HG03342 (cell line): ENCODE measurements around the gene FUT8.
"Not testable (repeated sequence)": the region's sequence is repeated elsewhere in the genome, so short reads cannot be mapped to it uniquely, and the experiment has no call there.

ENCODE experiments used
- ATAC-seq: cut with Tn5 transposase; IDR thresholded peaks from one replicate; pipeline ENCODE4 v1.9.1; 2021; ENCODE audit warnings: mild to moderate bottlenecking, moderate library complexity; ENCODE audit not compliant: unreplicated experiment

The FUT8 gene

DNA sequence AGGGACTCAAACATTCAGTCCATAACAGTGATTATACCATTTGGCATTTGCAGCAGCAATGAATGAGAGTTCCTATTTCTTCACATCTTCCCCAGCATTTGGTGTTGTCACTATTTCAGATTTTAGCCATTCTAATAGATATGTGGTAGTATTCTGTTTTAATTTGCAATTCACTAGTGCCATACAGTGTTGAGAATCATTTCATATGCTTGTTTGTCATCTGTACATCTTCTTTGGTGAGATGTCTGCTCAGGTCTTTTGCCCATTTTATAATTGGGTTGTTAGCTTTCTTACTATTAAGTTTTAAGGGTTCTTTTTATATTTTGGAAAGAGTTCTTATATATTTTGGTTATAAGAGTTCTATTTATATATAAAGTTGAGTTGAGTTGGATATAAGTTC is 276.5 kb downstream of the FUT8 start:
- no peak for ATAC-seq

DNA sequence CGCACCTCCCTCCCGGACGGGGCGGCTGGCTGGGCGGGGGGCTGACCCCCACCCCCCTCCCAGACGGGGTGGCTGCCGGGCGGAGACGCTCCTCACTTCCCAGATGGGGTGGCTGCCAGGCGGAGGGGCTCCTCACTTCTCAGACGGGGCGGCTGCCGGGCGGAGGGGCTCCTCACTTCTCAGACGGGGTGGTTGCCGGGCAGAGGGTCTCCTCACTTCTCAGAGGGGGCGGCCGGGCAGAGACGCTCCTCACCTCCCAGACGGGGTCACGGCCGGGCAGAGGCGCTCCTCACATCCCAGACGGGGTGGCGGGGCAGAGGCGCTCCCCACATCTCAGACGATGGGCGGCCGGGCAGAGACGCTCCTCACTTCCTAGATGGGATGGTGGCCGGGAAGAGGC is 280.0 kb downstream of the FUT8 start:
- ATAC-seq, result not testable (repeated sequence)

GRCh38 chr14:65696801-65697200 is 284.3 kb downstream of the FUT8 start:
- ATAC-seq, result no peak

- no peak for ATAC-seq
These were observed 291.0 kb downstream of the FUT8 start for GRCh38 chr14:65703521-65703920.

GRCh38 chr14:65703996-65704395 is 291.5 kb downstream of the FUT8 start:
- no peak for ATAC-seq

- ATAC-seq, result no peak
These were observed 291.9 kb downstream of the FUT8 start for GRCh38 chr14:65704437-65704836.

- no peak for ATAC-seq
These were observed 292.3 kb downstream of the FUT8 start for GRCh38 chr14:65704850-65705249.

DNA sequence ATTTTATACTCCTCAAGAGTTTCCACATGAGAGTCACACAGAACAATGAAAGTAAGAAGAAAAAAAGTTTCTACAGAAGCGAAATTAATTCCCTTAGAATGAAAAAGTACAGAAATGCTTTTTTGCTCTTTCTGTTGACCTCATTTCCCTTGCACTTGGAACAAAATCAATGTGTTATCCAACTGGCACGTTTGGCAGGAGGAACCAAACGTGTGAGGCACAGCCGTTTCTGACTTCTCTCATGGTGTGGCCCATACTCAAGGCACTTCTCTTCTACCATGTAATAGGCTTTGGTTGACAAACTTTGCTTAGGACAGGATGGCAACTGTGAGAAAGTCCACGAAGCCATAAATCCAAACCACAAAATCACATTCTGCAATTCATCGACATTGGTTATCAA is 297.0 kb downstream of the FUT8 start:
- no peak for ATAC-seq

DNA sequence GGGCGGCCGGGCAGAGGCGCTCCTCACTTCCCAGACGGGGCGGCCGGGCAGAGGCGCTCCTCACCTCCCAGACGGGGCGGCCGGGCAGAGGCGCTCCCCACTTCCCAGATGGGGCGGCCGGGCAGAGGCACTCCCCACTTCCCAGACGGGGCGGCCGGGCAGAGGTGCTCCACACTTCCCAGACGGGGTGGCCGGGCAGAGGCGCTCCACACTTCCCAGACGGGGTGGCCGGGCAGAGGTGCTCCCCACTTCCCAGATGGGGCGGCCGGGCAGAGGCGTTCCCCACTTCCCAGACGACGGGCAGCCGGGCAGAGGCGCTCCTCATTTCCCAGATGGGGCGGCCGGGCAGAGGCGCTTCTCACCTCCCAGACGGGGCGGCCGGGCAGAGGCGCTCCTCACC is 304.3 kb downstream of the FUT8 start:
- ATAC-seq, result not testable (repeated sequence)

DNA sequence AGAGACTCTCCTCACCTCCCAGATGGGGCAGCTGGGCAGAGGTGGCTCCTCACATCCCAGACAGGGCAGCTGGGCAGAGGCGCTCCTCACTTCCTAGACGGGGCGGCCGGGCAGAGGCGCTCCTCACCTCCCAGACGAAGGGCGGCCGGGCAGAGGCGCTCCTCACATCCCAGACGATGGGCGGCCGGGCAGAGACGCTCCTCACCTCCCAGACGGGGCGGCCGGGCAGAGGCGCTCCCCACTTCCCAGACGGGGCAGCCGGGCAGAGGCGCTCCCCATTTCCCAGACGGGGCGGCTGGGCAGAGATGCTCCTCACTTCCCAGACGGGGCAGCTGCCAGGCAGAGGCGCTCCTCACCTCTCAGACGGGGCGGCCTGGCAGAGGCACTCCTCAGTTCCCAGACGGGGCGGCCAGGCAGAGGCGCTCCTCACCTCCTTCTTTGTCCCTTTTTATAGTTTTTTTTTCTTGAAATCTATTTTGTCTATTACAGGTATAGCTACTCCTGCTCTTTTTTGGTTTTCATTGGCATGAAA is 304.9 kb downstream of the FUT8 start:
- ATAC-seq, result not testable (repeated sequence)

DNA sequence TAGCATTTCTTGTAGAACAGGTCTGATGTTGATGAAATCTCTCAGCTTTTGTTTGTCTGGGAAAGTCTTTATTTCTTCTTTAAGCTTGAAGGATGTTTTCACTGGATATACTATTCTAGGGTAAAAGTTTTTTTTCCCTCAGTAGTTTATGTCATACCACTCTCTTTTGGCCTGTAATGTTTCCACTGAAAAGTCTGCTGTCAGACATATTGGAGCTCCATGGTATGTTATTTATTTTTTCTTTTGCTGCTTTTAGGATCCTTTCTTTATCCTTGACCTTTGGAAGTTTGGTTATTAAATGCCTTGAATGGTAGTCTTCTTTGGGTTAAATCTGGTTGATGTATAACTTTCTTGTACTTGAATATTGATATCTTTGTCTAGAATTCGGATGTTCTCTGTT is 306.1 kb downstream of the FUT8 start:
- no peak for ATAC-seq

DNA sequence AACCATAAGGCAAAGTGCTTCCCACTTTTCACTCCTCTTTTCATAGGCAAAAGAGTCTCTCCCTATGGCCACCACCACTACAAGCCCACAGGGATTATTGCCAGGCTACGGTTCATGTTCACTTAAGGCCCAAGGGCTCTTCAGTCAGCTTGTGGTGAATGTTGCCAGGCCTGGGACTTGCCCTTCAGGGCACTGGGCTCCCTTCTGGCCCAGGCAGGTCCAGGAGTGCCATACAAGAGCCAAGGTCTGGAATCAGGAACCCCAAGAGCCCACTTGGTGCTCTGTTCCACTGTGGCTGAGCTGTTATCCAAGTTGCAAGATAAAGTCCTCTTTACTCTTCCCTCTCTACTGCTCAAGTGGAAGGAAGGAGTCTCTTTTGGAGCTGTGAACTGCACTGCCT is 307.6 kb downstream of the FUT8 start:
- no peak for ATAC-seq

GRCh38 chr14:65720743-65721142 is 308.2 kb downstream of the FUT8 start:
- no peak for ATAC-seq

DNA sequence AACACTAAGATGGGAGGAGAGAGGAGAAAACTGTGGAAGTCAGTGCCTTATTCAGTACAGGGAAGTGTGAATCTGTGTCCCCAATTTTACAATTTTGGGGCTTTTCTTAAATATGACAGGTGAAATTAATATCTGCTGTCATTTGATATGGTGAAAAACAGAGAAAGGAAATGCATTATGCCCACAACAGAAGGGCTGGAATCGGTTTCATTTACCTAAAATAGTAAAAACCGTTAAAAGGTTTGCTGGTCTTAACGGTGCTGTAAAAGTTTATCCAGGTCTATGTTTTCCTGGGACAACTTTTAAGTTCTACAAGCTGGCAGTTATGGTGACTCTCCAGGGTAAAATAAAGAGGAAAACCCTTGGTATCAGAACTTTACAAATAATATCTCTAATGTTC is 310.8 kb downstream of the FUT8 start:
- ATAC-seq, result no peak

- ATAC-seq, result no peak
These were observed 316.1 kb downstream of the FUT8 start for GRCh38 chr14:65728604-65729003.

DNA sequence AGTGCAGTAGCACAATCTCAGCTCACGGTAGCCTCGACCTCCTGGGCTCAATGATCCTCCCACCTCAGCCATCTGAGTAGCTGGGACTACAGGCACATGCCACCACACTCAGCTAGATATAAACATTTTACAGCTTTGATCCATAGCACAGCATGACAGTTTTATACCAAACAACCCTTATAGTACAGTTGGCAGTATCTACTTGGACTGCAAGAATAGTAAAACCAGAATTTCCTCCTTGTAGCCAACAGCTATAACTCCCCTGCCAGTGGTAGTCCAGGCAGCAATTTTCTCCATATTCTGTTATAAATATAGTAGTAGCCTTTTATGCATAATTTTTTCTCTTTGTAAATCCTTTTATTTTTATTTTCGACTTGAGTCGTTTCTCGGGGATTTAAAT is 317.0 kb downstream of the FUT8 start:
- ATAC-seq, result no peak

DNA sequence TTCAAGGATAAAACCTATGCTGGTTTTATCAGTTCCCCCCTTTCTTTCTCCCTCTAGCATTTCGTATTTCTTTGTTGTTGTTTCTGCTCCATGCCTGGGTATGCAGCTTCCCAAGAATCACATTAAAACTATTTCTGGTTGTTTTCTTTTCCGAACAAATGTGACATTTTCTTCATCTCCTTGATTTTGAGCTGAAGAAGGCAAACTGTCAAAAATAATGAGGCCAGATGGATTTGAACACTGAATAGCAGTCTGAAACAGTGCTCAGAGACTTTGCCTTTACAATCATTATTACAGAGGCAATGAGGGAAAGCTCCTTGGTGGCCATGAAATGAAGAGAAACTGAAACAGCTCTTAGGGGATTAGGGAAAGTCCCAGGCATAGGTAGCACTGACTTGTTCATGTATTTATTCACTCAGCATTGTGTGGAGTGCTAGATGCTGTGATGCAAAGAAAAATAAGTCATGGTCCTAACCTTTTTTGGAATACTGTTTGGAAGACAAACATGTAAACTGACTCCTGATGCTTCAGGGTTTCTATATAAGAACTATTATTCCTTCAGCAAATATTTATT is 319.5 kb downstream of the FUT8 start:
- ATAC-seq, result peak; percentile 98

GRCh38 chr14:65738339-65738738 is 325.8 kb downstream of the FUT8 start:
- no peak for ATAC-seq

DNA sequence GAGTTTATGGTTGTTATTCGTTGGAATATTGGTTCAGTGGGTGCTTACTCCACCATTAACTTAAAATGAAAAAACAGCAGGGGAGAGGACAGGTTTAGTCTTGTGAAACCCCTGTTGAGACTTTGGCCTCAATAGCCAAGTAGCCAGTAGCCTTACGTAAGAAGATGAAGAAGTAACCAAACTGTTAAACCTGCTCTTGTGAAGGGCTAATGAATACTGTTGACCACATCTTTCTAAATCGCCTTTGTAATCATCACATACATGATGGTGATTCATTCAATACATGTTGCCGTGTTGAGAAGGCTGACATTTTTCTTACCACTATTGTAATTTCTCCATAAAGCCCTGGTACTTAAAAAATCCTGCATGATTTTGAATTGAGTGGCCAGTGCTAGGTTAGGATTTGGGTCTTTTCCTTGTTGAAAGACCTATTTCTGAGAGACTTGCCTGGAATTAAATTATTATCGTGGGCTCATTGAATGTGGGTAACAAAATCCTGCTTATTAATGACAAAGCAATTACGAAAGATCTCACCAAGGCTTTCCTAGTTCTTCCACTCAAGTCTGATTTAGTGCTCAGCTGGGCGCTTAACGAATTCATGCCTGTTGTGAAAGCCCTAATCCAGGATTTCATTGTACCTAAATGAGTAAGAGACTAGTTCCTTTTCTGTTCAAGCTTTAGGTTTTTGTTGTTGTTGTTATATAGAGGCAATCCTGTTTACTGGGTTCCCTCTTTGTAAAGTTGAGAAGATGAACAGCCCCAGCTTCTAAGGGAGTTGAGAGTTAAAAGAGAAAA is 333.1 kb downstream of the FUT8 start:
- ATAC-seq, result no peak

GRCh38 chr14:65748796-65749195 is 336.3 kb downstream of the FUT8 start:
- ATAC-seq, result no peak

- ATAC-seq, result no peak
These were observed 336.8 kb downstream of the FUT8 start for GRCh38 chr14:65749287-65749686.

DNA sequence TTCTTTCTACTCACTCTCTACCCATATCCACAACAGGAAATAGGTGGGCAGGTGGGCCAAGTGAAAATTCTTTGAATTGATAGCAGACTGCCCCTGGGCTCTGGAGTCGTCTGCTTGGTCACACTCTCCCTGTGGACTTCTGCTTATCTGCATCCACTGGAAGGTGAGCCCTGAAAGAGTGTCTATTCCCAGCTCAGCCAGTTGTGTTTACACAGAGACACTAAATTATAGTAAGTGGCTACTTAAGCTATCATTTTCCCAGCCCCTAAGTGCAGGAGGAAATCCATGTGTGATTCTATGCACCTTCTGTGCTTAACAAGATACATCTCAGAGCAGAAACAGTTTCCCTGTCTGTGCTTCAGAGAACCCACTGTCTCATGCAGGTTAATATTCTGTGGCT is 338.4 kb downstream of the FUT8 start:
- ATAC-seq, result no peak
